ENCODE results near the gene ZNF606. TPM values are rescaled to one million over a fixed set of nuclear protein-coding genes. Genes with fewer than 3 reads are reported as not detected.

ZNF606 gene
- total RNA-seq (2021; ENCODE audit: unreplicated experiment) (16.1 TPM), Bru-seq, nascent RNA (percentile 78 among the genes with signal in this experiment), BruChase-seq, experiment 1, labeled RNA remaining after a 2-hour chase (percentile 76 among the genes with signal in this experiment), BruChase-seq, experiment 2, labeled RNA remaining after a 6-hour chase (percentile 70 among the genes with signal in this experiment)
- 6.6 TPM for polyA plus RNA-seq (2012; ENCODE audit: insufficient read length)
- long read RNA-seq, full-length matches to known transcripts, result 22 of 28 reads
- long read RNA-seq, partial matches to known transcripts, result 1 of 28 reads
- long read RNA-seq, other reads (novel, unspliced or antisense), result 5 of 28 reads

DNA sequence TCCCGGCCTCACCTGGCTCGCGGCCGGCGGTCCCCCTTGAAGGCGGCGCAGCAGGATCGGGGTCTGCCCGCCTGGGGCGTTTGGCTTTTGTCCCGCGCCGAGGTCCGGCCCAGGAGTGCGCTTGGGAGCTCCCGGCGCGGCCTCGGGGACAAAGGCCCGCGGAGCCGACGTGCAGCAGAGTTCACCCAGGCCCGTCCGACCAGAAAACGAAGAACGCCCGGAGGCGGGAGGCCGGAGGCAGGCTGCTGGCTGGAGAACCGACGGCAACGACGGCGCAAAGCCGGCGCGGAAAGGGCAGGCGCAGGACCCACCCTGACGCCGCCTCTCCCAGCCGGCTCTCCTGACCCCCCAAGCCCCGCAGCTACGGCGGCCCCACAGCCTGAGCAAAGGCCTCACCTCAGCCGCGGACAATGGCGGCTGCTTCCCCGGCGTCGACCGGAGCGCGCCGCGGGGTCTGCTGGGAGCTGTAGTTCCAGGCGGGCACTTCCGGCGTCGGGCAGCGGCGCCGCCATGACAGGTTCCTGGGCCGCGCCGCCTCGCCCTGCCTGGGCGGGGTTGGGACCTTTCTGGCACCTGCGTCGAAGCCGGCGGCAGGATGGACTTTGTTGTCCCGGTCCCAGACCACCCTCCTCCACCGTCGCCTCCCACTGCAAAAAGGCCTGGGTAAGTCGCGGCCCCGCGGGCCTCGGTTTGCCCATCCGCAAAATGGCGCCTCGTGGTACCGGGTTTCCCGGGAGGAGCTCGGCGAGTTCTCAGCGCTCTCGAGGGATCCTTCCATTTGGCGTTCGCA lies at the start of gene ZNF606:
Gene ZNF606 (minus strand): TSS at position 437 of the 790 bp plus-strand sequence. CDS start 1,501 bp downstream, outside the sequence.
- Histone ChIP-seq H3K9me3 (ENCODE audit: control insufficient read depth, insufficient read depth, low read depth, low read length) (peaks cover 63% of the 10 kb centered on the region), H3K4me1 (ENCODE audit: control insufficient read depth, insufficient read depth, low read length) (no peaks in the 10 kb centered on the region), H3K27ac (ENCODE audit: low read length) (peak within 1 kb of the TSS; percentile 85), H3K36me3 (ENCODE audit: control insufficient read depth, insufficient read depth, low read length) (peaks cover 3% of the 10 kb centered on the region; the same call in 1 of the 2 replicates), H3K4me3 (ENCODE audit: low read depth in 2 of 2, low read length in 2 of 2) (peak within 1 kb of the TSS; percentile 71 to 90), H3K27me3 (ENCODE audit: control insufficient read depth, insufficient read depth, low read length) (no peaks in the 10 kb centered on the region)
- in situ Hi-C loops (cut with HindIII; ENCODE audit: low pct_unique_long_range_greater_than_20kb, low sequenced_read_pairs), result no loop called here
- no peak for DNase-seq (ENCODE audit: low read depth, low spot score)
- no TSS peak for BruUV-seq (replicated peaks)
- peak; percentile 99 for ATAC-seq
- TF ChIP-seq TCF7L2 (IDR thresholded peaks at IDR 0.05; ENCODE audit: low read depth, low read length) (peak; percentile 38), POLR2AphosphoS5 (IDR thresholded peaks at IDR 0.05; ENCODE audit: low read depth, low read length) (peak; percentile 87), SIN3A (IDR thresholded peaks at IDR 0.05; ENCODE audit: borderline replicate concordance, insufficient read depth, low read depth, low read length) (no peak), CTCF (IDR thresholded peaks at IDR 0.05) (no peak)
- intact Hi-C loops (cut with micrococcal nuclease; ENCODE audit: unreplicated experiment), result no loop called here
- POLR2A ChIA-PET, result interaction anchor here (0.7 kb wide), 2 partner anchors 11 to 362 kb away, joined by 3 read pairs; no protein-coding TSS in a partner anchor
- CTCF ChIA-PET, result no interaction called here

GRCh38 chr19:58052256-58052655 lies 49.6 kb upstream of the ZNF606 start:
- BruUV-seq (replicated peaks), result no TSS peak

More at GRCh38 chr19:58052256-58052655, 49.6 kb upstream of the ZNF606 start:
- Histone ChIP-seq H3K4me1 (ENCODE audit: control insufficient read depth, insufficient read depth, low read length) (no peaks in the 10 kb centered on the region), H3K27me3 (ENCODE audit: control insufficient read depth, insufficient read depth, low read length) (no peaks in the 10 kb centered on the region), H3K36me3 (ENCODE audit: control insufficient read depth, insufficient read depth, low read length) (no peaks in the 10 kb centered on the region), H3K4me3 (ENCODE audit: low read depth in 2 of 2, low read length in 2 of 2) (no peak overlapping the region), H3K9me3 (ENCODE audit: control insufficient read depth, insufficient read depth, low read depth, low read length) (no peaks in the 10 kb centered on the region), H3K27ac (ENCODE audit: low read length) (no peak overlapping the region)
- TF ChIP-seq REST (IDR thresholded peaks at IDR 0.05; ENCODE audit: insufficient read depth in 1 of 2, low read depth in 2 of 2, low read length in 1 of 2), result no peak
- in situ Hi-C loops (cut with HindIII; ENCODE audit: low pct_unique_long_range_greater_than_20kb, low sequenced_read_pairs), result no loop called here
- DNase-seq (ENCODE audit: low read depth, low spot score) (no peak), ATAC-seq (no peak)
- intact Hi-C loops (cut with micrococcal nuclease; ENCODE audit: unreplicated experiment), result no loop called here
- POLR2A ChIA-PET, result no interaction called here
- CTCF ChIA-PET, result no interaction called here

Measured in Panc1 (cell line).